GM19324 (cell line): Measurements from ENCODE around the gene DENND6B.

Experiments used
- ATAC-seq: cut with Tn5 transposase; IDR thresholded peaks from one replicate; pipeline ENCODE4 v1.9.1; 2021; ENCODE audit warnings: mild to moderate bottlenecking, moderate library complexity; ENCODE audit not compliant: unreplicated experiment, low FRiP score

The DENND6B gene

GRCh38 chr22:50305393-50305922 is 21.4 kb downstream of the DENND6B start:
- ATAC-seq: no peak

GRCh38 chr22:50304528-50305392 is 22.1 kb downstream of the DENND6B start:
- no peak for ATAC-seq

GRCh38 chr22:50303848-50304527 is 22.8 kb downstream of the DENND6B start:
- ATAC-seq: no peak

DNA sequence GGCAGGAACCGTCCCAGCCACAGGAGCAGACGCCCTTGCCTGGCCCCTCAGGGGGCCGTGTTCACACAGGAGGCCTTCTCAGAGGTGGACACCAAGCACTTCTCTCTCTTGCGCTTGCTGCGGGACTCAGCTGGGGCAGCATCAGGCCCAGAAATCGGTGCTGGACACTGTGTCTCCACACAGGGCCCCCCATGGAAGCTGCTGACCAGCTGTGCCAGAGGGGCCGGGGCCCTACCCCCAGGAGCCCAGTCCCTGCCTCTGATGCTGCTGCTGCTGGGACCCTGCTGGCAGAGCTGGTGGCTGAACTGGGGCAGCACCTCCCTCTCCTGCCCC is 23.3 kb downstream of the DENND6B start:
- ATAC-seq: no peak

DNA sequence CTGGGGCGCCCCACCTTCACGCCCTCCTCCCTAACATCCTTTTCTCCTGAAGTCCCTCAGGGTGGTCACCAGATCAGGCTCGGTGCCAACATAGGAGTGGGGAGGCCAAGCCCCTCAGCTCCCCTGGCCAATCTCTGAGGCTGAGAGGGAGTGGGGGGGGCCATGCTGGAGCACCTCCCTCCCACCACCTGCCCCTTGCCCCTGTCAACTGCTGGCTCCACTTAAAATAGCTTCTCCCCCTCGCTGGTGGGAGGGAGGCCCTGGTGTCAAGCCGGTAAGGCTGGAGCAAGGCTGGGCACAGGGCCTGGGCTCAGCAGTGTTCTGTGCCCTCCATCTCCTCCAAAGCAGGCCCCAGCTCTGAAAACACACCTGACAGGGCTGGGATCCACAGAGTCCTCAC is 24.2 kb downstream of the DENND6B start:
- ATAC-seq: no peak

GRCh38 chr22:50302041-50302541 is 24.7 kb downstream of the DENND6B start:
- no peak for ATAC-seq

DNA sequence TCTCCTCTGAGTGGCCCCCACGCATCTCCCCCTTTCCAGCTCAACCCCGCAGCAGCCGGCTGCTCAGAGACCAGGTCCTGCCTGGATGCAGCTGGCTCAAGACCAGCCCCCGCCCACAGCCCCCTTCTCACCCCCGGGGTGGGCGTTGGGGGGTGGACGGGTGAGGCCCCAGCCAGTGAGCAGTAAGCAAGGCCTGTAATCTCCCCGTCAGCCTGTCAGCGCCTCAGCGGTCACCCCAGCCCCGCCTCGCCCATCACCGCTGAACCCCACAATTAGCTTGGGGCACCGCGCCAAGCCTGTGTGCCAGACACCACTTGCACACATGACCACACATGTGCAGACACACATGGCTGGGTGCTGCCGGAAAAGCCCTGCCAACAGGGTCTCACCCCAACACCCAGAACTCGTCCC is 25.2 kb downstream of the DENND6B start:
- no peak for ATAC-seq

- no peak for ATAC-seq
Measured at GRCh38 chr22:50300620-50301257, 26.1 kb downstream of the DENND6B start.

DNA sequence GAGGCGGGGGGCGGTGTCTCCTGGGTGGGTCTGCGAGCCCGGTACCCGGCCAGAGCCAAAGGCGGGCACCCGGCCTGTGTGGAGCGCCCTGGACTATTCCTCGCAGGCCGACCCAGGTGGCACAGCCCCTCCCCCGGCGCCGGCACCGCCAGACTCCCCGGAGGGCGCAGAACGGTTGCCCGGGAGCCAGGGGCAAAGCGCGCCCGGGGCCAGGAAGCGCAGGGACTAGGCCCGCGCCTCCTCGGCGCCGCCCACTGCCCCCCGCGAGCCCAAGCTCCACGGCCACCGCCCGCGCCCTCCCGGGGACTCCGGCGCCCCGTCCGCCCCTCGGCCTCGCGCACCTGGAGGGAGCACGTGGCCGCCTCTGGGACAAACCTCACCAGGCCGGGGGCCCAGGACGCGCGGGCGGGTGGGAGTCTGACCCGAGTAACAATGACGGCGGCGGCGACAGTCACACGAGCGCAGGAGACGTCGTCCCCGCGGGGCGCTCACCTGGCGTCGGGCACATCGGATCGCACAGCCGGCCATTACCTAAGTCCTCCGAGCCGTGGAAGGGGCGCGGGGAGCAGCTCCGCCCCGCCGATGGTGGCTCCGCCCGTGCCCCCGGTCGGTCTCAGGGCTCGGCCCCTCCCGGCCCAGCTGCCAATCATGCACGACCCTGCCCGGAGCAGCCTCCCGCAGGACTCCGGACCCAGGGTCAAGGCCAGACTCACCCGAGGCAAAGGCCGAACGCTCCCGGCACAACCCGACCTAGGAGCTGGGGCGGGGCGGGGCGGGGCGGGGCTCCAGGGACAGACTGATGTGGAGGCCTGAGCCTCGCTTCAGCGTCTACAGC is 26.8 kb downstream of the DENND6B start:
- ATAC-seq: no peak

DNA sequence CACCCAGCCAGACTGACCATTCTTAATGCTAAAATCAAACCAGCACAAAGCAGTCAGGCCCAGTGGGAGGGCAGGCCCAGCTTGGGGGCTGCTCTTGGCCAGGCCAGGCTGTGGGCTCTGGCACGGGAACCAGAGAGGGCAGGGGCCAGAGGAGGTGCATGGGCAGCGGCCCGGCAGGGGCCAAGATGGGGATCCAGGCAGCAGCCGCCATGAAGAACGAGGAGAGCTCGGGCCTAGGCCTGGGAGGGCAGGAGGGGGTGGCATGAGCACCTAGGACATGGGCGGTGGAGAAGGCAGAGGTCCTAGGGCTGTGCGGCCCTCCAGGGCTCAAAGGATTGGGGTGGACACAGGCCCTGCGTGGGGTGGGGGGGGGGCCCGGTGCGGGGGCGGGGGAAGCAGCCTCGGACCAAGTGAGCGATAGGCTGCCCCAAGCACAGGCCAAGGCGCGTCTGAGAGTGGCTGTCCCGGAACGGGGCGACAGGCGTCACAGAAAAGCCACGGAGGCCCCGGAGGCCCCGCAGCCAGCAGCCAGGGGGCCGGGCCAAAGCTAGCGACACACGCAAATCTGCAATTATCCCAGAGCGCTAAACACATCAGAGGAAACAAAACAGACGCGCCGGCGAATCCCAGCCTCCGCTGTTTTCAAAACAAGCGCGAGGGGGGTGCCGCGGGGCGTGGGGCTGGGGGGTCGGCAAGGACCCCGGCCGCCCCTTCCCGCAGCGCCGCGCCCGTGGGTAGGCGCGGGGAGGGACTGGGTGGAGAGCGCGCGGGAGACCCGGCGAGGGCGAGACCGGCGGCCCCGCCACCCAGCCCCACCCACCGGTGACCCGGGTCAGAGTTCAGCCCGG is 27.7 kb downstream of the DENND6B start:
- no peak for ATAC-seq

GRCh38 chr22:50298266-50298637 is 28.6 kb downstream of the DENND6B start:
- no peak for ATAC-seq

DNA sequence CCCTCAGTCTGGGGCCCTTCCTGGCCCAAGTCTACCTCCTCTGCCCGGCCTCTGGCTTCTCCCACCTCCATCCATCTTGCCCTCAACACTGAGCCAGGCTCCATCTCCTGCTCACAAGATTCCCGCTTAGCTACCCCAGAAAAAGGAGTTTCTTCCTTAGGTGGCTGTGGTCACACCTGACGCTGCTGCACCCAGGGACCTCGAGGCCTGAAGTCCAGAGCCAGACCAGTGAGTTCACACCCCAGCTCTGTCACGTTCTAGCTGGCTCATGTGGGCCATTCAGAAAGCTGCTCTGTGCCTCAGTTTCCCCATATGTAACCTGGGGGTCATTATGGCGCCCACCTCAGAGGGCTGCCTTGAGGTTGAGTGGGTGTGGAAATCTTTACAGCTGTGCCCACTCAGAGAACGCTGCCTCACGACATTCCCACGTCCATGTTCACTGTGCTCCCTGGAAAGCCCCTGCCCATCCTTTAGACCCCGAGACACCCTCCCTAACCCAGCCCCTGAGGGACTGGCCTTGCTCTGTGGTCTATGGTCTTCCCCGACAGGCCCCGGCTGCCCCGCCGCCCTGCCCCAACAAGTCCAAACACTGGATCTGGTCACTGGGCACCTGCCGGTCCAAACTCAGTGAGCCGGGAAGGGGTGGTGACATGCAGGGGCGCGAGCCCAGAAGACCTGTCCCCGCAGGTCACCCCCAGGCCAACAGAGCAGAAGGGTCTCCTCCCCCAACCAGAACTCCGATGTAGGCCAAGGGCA is 29.1 kb downstream of the DENND6B start:
- ATAC-seq: no peak

- no peak for ATAC-seq
Measured at GRCh38 chr22:50296658-50297490, 29.9 kb downstream of the DENND6B start.

- no peak for ATAC-seq
Measured at GRCh38 chr22:50294319-50294656, 32.5 kb downstream of the DENND6B start.

DNA sequence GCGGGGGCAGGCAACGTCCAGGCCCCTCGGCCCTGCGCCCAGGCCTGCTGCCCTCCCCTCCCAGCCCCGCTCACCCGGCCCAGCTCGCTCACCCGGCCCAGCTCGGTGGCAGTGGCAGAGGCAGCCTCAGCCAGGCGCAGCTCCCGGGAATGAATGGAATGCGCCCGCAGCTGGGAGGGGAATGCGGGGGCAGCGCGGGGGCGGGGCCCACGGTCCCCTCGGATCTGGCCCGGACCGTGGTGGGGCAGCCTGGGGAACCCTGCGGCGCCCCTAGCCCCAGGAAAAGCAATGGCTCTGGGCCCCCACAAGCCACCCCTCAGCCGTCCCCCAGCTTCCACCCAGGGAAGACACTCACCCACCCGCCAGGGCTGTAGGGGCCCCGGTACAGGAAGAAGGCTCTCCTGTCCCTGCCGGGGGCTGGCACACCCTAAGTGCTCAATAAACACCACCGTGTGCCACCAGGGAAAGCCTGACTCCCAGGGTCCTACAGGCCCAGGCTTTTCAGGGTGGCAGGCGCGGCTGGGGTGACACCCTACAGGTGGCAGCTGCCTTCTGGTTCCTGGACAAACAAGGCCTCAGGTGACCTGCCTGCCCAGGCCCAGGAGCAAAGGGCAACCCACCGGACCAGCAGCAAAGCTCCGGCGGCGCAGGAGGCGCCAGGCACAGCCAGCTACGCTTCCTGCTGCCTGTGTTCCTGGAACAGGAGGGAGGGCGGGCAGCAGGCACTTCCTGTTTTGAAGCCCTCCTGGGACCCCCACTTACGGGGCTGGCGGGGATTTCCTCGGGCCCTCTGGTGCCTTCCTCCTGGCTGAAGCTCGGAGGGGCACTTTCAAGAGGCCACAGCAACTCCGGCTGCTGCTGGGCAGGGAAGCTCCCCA is 33.1 kb downstream of the DENND6B start:
- no peak for ATAC-seq

- ATAC-seq: no peak
Measured at GRCh38 chr22:50292643-50293440, 34.0 kb downstream of the DENND6B start.
